Measurements from ENCODE around the gene SFRP2.

Gene SFRP2, protein sequence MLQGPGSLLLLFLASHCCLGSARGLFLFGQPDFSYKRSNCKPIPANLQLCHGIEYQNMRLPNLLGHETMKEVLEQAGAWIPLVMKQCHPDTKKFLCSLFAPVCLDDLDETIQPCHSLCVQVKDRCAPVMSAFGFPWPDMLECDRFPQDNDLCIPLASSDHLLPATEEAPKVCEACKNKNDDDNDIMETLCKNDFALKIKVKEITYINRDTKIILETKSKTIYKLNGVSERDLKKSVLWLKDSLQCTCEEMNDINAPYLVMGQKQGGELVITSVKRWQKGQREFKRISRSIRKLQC

DNA sequence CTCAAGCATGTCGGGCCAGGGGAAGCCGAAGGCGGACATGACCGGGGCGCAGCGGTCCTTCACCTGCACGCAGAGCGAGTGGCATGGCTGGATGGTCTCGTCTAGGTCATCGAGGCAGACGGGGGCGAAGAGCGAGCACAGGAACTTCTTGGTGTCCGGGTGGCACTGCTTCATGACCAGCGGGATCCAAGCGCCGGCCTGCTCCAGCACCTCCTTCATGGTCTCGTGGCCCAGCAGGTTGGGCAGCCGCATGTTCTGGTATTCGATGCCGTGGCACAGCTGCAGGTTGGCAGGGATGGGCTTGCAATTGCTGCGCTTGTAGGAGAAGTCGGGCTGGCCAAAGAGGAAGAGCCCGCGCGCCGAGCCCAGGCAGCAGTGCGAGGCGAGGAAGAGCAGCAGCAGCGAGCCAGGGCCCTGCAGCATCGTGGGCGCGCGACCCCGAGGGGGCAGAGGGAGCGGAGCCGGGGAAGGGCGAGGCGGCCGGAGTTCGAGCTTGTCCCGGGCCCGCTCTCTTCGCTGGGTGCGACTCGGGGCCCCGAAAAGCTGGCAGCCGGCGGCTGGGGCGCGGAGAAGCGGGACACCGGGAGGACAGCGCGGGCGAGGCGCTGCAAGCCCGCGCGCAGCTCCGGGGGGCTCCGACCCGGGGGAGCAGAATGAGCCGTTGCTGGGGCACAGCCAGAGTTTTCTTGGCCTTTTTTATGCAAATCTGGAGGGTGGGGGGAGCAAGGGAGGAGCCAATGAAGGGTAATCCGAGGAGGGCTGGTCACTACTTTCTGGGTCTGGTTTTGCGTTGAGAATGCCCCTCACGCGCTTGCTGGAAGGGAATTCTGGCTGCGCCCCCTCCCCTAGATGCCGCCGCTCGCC is at the start of gene SFRP2:
Gene SFRP2 (minus strand): TSS at position 671 of the 864 bp plus-strand sequence. CDS start 248 bp downstream, at position 423.
- DNase-seq (ENCODE audit: low spot score), result peak; percentile 33

DNA sequence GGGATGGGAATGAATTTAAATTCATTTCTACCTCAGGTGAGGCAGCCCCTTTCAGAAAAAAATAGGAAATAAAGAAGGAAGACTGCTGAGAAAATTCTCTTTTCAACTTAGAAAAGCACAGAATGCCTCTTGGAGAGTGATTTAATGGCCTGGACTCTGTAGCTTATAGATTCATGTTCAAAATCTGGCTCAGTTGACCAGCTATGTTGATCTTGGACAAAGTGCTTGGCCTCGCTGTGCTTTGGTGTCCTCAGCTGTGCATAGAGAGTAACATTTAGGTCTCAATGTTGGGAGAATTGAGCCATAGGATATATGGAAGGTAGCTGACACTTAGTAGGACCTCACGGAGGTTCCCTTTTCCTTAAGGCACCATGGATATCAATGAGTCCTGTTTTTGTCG is 49.7 kb upstream of the SFRP2 start:
- DNase-seq (ENCODE audit: low spot score), result no peak

DNA sequence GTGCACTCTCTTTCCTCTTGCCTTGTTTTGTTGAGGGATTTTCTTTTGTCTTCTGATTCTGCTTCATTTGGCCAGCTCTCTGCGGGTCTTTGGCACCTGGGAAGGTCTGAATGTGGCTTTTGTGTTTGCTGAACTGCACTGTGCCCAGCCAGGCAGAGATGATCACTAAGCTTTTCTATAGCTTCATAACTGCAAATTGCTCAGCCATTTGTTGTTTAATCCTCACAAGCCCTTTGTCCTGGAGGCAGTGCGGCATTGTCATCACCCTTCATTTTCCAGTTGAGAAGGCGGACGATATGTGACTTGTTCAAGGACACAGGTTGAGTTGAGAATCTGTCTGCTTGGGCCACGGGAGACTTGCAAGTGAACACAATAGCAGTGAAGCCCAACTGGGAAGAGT is 46.0 kb upstream of the SFRP2 start:
- no peak for DNase-seq (ENCODE audit: low spot score)

DNA sequence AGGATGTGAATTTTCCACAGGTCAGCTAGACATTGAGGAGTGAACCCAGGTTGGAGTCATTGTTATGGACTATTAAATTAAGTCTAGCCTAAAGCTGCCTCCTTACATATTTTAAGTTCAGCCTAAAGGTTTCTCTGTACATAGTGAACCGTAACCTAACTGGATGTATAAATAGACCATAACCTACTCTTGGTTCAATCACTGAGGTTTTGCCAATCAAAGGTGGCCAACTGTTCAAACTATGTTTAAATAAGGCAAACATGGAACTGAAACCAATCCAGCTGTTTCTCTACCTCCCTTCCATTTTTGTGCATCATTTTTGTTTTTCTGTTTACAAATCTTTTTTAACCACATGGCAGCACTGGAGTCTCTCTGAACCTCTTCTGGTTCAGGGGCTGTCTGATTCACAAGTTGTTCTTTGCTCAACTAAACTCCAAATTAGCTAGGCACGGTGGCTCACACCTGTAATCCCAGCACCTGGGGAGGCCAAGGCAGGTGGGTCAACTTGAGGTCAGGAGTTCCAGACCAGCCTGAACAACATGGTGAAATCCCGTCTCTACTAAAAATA is 43.9 kb upstream of the SFRP2 start:
- no peak for DNase-seq (ENCODE audit: low spot score)

GRCh38 chr4:153832054-153832453 is 43.2 kb upstream of the SFRP2 start:
- no peak for DNase-seq (ENCODE audit: low spot score)

DNA sequence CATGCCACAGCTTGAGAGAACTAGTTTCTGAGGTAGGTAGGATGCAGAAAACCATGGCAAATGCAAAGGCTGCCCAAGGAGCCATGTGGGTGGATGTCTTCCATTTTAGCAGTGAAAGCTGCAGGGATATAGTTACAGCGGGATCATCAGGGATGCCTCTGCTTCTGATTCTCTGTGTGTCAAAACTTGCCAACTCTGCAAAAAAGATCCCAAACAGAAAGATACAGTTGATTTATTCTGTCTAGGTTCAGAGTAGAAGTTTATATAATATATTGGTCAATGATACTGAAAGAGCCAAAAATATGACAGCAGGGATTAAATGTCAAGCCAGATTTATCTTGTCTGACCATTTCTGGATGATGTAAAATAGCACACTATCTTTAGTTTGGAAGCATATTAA is 42.4 kb upstream of the SFRP2 start:
- no peak for DNase-seq (ENCODE audit: low spot score)

DNA sequence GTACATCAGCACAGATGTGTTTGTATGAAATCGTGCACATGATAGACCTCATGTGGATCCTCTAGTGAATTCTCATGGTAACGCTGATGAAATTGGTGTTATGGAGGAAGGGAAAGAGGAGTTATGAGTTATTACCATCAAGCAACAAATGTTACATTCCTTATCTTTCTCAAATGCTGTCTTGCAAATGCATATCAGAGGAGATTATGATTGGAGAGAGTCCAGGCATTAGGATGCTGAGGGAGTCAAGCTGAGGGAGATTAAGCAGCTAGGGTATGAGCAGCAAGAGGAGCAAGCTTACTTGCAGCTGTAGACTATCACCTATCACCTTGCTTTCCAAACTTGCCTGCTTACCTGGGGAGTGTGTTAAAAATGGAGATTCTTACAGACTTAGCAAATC is 36.8 kb upstream of the SFRP2 start:
- DNase-seq (ENCODE audit: low spot score), result no peak

- DNase-seq (ENCODE audit: low spot score), result no peak
Observed at GRCh38 chr4:153825126-153825525, 36.2 kb upstream of the SFRP2 start.

DNA sequence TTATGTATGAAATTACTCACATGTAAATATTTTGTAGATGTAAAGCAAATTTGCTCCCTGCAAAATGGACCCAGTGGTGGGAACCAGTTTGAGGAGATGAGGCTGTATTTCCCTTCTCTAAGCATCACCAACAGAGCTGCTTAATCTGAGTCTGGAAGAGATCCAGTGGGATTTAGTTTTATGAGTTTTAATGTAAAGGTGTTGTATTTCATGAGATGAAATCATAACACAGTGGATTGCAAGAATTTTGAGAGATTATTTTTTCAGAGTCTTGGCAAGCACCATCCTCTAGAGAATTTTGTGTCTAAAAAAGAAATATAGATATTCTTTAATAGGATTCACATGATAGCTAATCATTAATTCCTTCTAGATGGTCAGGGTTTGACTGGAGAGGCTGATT is 35.6 kb upstream of the SFRP2 start:
- no peak for DNase-seq (ENCODE audit: low spot score)

DNA sequence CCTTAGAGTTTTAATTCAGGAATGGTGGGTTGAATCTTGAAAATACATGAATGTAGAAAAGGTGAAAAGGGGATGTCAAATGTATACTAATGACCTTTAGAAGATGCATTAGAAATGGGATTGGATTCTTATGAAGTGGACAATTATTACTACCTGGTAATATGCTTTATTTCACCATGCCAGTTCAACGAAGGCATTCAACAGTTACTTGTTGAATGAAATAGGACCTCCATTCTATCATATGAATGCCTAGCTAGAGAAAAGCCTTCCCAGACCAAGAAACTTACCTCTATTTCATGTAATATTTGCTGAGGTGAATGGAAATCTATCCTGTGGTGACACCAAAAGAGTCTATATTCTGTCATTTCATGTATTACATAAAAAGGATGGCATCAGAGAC is 34.6 kb upstream of the SFRP2 start:
- DNase-seq (ENCODE audit: low spot score), result no peak

DNA sequence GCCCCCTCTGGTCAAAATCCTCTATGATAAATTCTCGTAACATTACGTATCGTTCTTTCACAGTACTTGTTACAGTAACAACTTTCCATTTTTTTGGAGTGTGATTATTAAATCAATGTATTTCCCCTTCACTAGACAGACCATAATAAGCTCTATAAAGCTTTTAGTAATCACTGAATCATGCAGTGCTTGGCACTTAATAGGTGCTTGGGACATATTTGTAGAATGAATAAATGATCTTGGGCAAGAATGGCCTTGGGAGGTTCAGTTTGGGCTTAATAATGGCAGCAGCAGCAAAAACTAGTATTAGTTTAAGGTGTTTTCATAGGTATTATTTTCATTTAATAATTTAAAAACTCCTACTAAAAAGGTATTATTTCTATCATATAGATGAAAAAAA is 33.4 kb upstream of the SFRP2 start:
- peak; percentile 20 for DNase-seq (ENCODE audit: low spot score)

DNA sequence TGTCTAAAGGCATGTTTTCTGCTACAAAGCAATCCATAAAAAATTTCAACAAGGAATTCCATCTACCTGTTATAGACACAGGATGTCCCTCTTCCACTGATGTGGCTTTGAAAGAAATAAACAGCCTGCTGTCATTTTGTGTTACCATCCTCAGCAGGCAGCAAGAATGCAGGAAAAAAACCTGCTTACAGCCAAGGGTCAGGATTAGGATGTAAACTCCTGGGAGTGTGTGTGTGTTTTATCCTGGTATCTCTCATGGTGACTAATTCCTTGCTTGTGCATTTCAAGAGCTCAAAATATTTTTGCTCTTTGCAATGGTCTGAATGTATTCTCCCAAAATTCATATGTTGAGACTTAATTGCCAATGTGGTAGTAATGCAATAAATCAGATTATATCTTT is 28.6 kb upstream of the SFRP2 start:
- no peak for DNase-seq (ENCODE audit: low spot score)

- DNase-seq (ENCODE audit: low spot score), result no peak
Observed at GRCh38 chr4:153816542-153816941, 27.7 kb upstream of the SFRP2 start.

- DNase-seq (ENCODE audit: low spot score), result no peak
Observed at GRCh38 chr4:153814789-153815188, 25.9 kb upstream of the SFRP2 start.

DNA sequence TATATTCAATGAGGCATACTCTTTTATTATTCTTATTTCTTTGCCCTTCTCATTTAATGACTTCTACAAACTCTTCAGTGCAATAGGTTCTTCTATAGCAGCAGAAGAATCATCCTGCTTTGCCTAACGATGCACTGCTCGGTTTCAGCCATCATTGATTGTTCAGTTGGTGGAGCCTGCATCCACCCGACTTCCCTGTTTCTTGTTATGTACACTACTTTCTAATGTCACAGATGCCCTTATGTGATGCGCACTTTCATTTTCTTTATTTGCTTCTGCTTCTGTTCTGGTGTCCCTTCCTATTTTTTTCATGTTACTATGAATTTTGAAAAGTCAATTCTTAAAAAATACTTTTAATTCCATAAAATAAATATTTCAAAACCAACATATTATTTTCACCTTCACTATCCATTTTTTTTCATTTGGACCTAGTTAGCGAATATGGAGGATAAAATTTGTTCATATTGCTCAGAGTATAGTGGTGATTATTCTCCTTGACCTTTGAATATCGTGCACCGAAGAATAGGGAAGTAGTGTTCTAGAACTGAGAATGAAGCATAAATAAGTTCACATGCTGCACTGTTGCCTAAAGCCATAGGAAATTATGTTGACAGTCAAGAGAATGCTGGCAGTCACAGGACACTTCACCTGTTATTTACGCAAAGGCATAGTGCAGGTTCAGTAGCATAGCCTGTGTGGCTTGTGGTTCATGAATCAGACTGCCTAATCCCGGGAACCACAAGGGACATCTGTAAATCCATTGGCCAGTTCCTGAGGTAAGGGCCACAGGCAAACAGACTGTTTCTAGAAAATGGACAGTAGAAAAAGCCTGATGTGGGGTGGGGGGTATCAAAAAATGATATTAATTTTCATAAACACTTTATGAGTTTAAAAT is 21.3 kb upstream of the SFRP2 start:
- DNase-seq (ENCODE audit: low spot score), result no peak

DNA sequence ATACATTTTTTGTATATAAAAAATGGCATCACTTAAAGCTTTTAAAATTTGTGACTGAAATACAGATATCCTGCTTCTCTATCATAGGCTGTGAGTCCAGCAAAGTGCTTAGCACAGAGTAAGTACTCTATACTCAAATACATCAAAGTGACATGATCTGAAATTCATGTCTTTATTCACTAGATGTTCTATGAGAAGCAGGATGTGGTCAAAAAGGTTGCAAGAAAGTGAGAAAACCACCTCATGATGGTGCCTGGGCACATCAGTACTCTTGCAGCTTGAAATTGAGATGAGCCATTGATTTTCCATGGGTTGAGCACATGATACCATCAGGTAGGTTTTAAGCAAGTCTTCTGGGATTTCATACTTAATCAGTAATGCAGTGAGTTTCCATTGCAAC is 20.4 kb upstream of the SFRP2 start:
- DNase-seq (ENCODE audit: low spot score), result no peak

DNA sequence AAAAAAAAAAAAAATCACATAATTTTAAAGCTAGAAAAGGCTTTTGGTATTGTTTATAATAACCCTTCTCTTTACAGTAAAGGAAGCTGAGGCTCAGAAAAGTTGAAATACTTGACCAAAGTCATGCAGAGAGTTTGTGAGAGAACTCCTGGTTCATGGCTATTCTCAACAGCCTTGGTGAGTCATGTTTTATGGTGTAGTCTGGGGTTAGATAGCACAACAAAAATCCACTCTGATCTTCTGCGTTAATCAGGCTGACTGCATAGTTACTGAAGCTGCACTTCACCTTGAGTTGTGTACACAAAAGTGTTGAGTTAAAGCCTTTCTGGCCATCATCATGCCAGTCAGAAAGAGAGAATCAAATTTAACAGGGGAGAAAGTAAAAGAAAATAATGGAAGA is 19.3 kb upstream of the SFRP2 start:
- DNase-seq (ENCODE audit: low spot score), result no peak

- DNase-seq (ENCODE audit: low spot score), result no peak
Observed at GRCh38 chr4:153806073-153806472, 17.2 kb upstream of the SFRP2 start.

- no peak for DNase-seq (ENCODE audit: low spot score)
Observed at GRCh38 chr4:153804722-153805121, 15.8 kb upstream of the SFRP2 start.

GRCh38 chr4:153799694-153800074 is 10.8 kb upstream of the SFRP2 start:
- peak; percentile 53 for DNase-seq (ENCODE audit: low spot score)

- DNase-seq (ENCODE audit: low spot score), result no peak
Observed at GRCh38 chr4:153798901-153799693, 10.2 kb upstream of the SFRP2 start.

Measured in AG20443 (cell line).